Osteocyte (in vitro differentiated cells): ENCODE data around the gene GOLGA6C. TPM values are rescaled to one million over a fixed set of nuclear protein-coding genes. Genes with fewer than 3 reads are reported as not detected.
"Not testable (repeated sequence)": the region's sequence is repeated elsewhere in the genome, so short reads cannot be mapped to it uniquely, and the experiment has no call there.

ENCODE experiments used
- DNase-seq: peaks from one replicate; pipeline ENCODE4 v3.0.0; 2021; ENCODE audit warnings: mixed read lengths; ENCODE audit not compliant: unreplicated experiment; ENCODE audit errors: extremely low spot score
- H3K27ac Mint-ChIP-seq: one replicate; pipeline ENCODE4 v1.8.0; 2021; ENCODE audit warnings: mild to moderate bottlenecking, mixed read lengths; ENCODE audit not compliant: unreplicated experiment
- H3K27me3 Mint-ChIP-seq: one replicate; pipeline ENCODE4 v1.8.0; 2021; ENCODE audit warnings: mixed read lengths; ENCODE audit not compliant: unreplicated experiment
- H3K36me3 Mint-ChIP-seq: one replicate; pipeline ENCODE4 v1.8.0; 2021; ENCODE audit warnings: mixed read lengths; ENCODE audit not compliant: unreplicated experiment
- H3K4me1 Mint-ChIP-seq: one replicate; pipeline ENCODE4 v1.8.0; 2021; ENCODE audit warnings: mixed read lengths; ENCODE audit not compliant: unreplicated experiment
- H3K4me3 Mint-ChIP-seq: one replicate; pipeline ENCODE4 v1.8.0; 2021; ENCODE audit warnings: mild to moderate bottlenecking, moderate library complexity, mixed read lengths; ENCODE audit not compliant: unreplicated experiment
- H3K9me3 Mint-ChIP-seq: one replicate; pipeline ENCODE4 v1.8.0; 2021; ENCODE audit warnings: mixed read lengths; ENCODE audit not compliant: unreplicated experiment
- total RNA-seq: library from RNA; stranded (reverse); gene quantifications from 2 replicates; pipeline ENCODE4 v1.2.1, GENCODE V29; 2021
- TF ChIP-seq, protein P1 (sequence below): fragments of 200-600 bp; sonication (generic); IDR thresholded peaks from 2 replicates; pipeline ENCODE4 v1.5.0; 2021; ENCODE audit warnings: antibody characterized with exemption, mild to moderate bottlenecking, moderate library complexity

The GOLGA6C gene
- total RNA-seq, 1 donor from 2014 or later, result not detected

DNA sequence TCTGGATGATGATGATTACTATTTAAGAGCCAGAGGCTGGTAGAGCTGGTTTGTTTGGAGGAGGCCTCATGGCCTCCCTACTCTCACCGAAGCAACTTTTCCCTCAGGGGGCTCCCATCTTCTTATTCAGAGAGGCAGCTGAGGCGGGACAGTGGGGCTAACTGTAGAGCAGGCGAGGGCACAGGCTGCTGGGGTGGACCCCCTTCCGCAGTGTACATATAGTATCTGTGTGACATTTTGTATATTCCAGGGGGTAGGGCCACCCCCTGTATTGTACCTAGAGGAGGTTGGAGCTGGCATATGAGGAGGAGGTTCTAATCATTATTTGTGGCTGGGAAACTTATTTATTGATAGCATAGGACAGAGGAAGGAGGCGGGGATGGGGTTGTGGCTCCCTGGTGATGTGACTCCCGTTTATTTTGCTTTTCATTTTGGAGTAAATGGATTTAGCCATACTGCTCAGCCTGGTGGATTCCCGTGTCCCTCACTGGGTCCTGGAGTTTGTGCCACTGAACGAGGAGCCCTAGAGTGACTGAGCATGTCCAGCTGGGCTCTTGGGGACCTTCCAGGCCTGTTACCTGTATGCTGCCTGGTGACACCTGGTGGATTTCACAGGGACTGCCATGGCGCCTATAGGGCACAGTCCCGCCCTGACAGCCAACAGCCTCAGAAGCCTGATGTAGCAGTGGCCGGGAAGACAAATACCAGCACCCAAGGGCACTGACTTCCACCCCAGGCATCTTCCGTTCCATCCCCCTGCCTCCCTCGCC, 40.6 kb downstream of the GOLGA6C start:
- H3K27ac Mint-ChIP-seq, H3K4me3 Mint-ChIP-seq, H3K9me3 Mint-ChIP-seq, H3K36me3 Mint-ChIP-seq, H3K4me1 Mint-ChIP-seq: not testable (repeated sequence)
- peaks cover 22% of the 10 kb centered on the region for H3K27me3 Mint-ChIP-seq
- DNase-seq, result peak; percentile 48

GRCh38 chr15:75299311-75299688, 41.2 kb downstream of the GOLGA6C start:
- H3K9me3 Mint-ChIP-seq, H3K4me3 Mint-ChIP-seq, H3K27ac Mint-ChIP-seq, H3K4me1 Mint-ChIP-seq, H3K36me3 Mint-ChIP-seq: not testable (repeated sequence)
- H3K27me3 Mint-ChIP-seq, result peaks cover 27% of the 10 kb centered on the region
- peak; percentile 84 for DNase-seq
- TF ChIP-seq, protein P1, sequence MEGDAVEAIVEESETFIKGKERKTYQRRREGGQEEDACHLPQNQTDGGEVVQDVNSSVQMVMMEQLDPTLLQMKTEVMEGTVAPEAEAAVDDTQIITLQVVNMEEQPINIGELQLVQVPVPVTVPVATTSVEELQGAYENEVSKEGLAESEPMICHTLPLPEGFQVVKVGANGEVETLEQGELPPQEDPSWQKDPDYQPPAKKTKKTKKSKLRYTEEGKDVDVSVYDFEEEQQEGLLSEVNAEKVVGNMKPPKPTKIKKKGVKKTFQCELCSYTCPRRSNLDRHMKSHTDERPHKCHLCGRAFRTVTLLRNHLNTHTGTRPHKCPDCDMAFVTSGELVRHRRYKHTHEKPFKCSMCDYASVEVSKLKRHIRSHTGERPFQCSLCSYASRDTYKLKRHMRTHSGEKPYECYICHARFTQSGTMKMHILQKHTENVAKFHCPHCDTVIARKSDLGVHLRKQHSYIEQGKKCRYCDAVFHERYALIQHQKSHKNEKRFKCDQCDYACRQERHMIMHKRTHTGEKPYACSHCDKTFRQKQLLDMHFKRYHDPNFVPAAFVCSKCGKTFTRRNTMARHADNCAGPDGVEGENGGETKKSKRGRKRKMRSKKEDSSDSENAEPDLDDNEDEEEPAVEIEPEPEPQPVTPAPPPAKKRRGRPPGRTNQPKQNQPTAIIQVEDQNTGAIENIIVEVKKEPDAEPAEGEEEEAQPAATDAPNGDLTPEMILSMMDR, result peak; percentile 59

GRCh38 chr15:75300026-75300425, 41.9 kb downstream of the GOLGA6C start:
- not testable (repeated sequence) for H3K4me1 Mint-ChIP-seq, H3K4me3 Mint-ChIP-seq, H3K9me3 Mint-ChIP-seq, H3K36me3 Mint-ChIP-seq, H3K27ac Mint-ChIP-seq
- H3K27me3 Mint-ChIP-seq, result peaks cover 35% of the 10 kb centered on the region
- peak; percentile 68 for DNase-seq

DNA sequence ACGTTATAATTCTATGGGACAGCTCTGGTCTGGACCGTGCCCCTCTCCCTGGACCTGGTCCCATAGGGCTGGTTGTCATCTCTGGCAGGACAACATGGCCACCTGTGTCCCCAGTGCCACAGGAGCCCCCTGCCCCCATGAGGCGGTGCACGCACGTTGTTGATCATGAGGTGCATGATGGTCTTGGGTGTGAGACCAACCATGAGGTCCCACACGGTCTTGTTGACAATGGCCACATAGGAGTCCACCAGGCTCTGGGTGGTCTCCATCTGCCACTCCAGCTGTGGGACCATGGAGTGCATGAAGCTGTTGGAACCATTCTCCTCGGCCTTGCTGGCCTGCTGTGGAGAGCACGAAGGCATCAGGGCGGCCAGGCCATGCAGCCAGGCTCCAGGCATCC, 44.2 kb downstream of the GOLGA6C start:
- Mint-ChIP-seq H3K9me3 (no peaks in the 10 kb centered on the region), H3K27me3 (peaks cover 49% of the 10 kb centered on the region), H3K4me1 (no peaks in the 10 kb centered on the region), H3K27ac (no peak overlapping the region), H3K4me3 (no peak overlapping the region), H3K36me3 (no peaks in the 10 kb centered on the region)
- TF ChIP-seq, protein P1, result no peak
- DNase-seq, result peak; percentile 78

DNA sequence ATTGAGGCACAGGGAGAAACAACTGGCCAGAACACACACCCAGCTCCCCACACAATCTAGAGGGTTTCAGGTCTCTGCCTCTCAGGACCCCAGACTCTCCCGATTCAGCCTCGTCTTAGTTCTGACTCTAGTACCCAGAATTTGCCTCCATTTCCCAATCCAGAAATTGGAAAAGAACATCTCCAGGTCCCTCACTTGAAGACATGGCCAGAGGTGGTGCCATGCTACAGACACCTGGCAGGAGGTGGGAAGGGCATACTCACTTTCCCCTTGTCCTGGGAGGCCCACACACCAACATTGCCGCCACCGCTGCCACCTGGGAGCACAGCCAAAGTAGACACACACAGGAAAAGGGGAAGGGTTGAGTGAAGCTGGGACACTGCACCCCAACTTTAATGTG, 44.6 kb downstream of the GOLGA6C start:
- H3K36me3 Mint-ChIP-seq, H3K9me3 Mint-ChIP-seq, H3K4me1 Mint-ChIP-seq, H3K4me3 Mint-ChIP-seq, H3K27ac Mint-ChIP-seq: not testable (repeated sequence)
- peak; percentile 57 for DNase-seq
- peaks cover 51% of the 10 kb centered on the region for H3K27me3 Mint-ChIP-seq

DNA sequence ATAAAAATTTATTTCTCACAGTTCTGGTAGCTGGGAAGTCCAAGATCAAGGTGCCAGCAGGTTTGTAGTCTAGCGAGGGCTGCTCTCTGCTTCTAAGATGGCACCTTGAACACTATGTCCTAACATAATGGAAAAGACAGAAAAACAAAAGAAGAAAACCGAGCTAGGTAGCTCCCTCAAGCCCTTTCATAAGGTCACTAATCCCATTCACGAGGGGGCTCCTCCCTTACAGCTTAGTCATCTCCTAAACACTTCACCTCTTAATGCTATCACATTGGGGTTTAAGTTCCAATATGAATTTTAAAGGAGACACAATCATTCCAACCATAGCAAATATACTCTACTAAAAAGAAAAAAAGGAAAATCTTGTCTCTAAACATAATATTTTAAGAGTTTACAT, 48.1 kb downstream of the GOLGA6C start:
- peaks cover 5% of the 10 kb centered on the region for H3K4me1 Mint-ChIP-seq
- TF ChIP-seq, protein P1, result no peak
- H3K27ac Mint-ChIP-seq, result no peak overlapping the region
- H3K36me3 Mint-ChIP-seq, result no peaks in the 10 kb centered on the region
- H3K9me3 Mint-ChIP-seq, result no peaks in the 10 kb centered on the region
- H3K4me3 Mint-ChIP-seq, result no peak overlapping the region
- no peak for DNase-seq
- peaks cover 71% of the 10 kb centered on the region for H3K27me3 Mint-ChIP-seq
